GM19043 (cell line): ENCODE data around the gene CYTH4.
"Not testable (repeated sequence)": the region's sequence is repeated elsewhere in the genome, so short reads cannot be mapped to it uniquely, and the experiment has no call there.

Experiments used
- ATAC-seq: cut with Tn5 transposase; IDR thresholded peaks from one replicate; pipeline ENCODE4 v1.9.1; 2021; ENCODE audit warnings: low read depth; ENCODE audit not compliant: unreplicated experiment

The CYTH4 gene

GRCh38 chr22:37248251-37248650 lies 34.1 kb upstream of the CYTH4 start:
- no peak for ATAC-seq

DNA sequence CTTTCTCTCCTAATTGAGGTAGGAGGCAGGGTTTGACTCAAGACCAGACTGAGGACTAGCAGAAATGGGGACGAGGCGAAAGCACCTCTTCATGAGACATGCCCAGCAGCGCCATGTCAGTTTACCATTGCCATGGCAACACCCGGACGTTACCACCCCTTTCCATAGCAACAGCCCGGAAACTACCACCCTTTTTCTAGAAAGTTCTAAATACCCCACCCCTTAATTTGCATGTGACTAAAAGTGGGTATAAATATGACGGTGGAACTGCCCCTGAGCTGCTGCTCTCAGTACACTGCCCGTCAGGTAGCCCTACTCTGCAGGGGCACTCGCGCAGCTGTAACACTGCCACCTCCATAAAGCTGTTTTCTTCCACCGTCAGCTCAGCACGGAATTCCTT lies 32.3 kb upstream of the CYTH4 start:
- ATAC-seq = no peak

- not testable (repeated sequence) for ATAC-seq
Observed at GRCh38 chr22:37251836-37252235, 30.5 kb upstream of the CYTH4 start.

- no peak for ATAC-seq
Observed at GRCh38 chr22:37253126-37253660, 29.1 kb upstream of the CYTH4 start.

GRCh38 chr22:37254209-37254866 lies 28.0 kb upstream of the CYTH4 start:
- no peak for ATAC-seq

GRCh38 chr22:37254867-37255233 lies 27.5 kb upstream of the CYTH4 start:
- ATAC-seq = no peak

GRCh38 chr22:37255558-37256006 lies 26.7 kb upstream of the CYTH4 start:
- no peak for ATAC-seq

DNA sequence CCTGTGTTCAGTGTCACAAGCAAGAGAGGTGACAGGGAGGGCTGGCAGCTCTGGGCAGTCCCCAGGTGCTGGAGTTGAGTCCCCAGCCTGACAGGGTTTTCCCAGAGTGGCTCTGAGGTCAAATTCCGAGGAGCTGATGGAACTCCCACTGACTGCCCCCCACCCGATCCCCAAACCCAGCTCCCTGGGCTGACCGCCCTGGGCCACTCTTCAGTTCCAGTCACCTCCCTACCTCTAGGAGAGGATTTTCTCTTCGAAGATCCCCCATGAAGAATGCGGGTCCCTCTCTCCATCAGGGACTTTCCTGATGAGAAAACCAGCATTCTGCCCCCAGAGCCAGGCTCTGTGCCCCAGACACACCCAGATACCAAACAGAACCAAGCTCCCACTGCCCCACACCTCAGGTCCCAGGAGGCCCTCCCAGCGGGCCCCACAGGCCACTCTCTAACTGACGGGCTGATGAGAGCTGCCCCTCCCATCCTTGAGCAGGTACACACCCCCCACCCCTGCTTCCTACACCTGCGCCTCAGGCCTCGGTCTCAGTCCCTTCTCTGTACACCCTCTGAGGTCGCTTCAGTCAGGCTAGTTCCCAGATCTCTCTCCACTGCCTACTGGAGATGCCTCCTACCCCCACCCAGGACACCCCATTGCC lies 26.1 kb upstream of the CYTH4 start:
- no peak for ATAC-seq

GRCh38 chr22:37258005-37258752 lies 24.1 kb upstream of the CYTH4 start:
- ATAC-seq = no peak

DNA sequence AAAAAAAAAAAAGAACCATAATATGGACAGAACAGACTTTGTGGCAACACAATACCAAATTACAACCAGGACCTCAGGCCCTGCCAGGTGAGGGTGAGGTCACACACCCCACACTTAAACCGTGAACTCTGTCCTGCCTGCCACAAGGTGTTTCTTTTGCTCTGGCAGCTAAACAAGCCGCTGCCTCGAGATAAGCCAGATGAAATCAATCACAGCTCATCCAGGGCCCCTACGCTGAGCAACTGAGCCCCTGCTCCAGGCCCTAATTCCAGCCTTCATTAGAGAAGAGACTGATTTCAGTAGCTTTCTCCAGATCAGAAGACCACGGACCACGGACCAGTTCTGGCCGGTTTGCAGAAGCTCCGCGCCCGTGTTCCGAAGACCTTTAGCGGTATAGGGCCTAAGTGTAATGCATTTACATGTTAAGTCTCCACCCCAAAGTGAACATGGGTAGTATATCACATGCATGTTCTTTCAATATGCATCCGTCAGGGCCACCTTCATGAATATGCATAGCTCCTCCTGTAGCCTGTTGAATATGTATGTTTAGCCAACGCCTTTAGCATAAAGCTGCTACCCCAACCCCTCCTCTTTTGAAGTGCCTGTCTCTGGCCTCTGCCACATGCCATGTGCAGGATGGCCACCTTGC lies 23.4 kb upstream of the CYTH4 start:
- no peak for ATAC-seq

DNA sequence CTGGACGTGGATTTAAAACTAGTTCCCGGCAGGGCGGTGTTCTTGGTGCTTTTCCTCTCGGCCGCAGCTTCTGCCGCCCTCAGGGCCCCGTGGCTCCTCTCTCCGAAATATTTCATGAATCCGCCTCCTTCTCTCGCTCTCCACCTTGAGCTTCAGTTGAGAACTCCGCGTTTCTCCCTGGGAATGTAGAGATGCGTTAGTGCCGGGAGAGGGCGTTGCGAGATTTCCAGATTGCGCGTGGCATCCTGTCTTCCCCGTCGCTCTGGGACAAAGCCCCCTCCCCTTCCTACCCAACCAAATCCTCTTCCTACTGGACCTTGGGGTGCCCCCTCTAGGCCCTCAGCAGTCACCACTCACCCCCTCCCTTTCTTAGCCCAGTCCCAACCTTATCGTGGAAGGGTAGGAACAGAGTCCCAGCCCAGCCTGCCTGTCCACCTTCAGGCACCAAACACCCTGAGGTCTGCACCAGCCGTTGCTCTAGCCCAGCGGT lies 22.7 kb upstream of the CYTH4 start:
- ATAC-seq = no peak

DNA sequence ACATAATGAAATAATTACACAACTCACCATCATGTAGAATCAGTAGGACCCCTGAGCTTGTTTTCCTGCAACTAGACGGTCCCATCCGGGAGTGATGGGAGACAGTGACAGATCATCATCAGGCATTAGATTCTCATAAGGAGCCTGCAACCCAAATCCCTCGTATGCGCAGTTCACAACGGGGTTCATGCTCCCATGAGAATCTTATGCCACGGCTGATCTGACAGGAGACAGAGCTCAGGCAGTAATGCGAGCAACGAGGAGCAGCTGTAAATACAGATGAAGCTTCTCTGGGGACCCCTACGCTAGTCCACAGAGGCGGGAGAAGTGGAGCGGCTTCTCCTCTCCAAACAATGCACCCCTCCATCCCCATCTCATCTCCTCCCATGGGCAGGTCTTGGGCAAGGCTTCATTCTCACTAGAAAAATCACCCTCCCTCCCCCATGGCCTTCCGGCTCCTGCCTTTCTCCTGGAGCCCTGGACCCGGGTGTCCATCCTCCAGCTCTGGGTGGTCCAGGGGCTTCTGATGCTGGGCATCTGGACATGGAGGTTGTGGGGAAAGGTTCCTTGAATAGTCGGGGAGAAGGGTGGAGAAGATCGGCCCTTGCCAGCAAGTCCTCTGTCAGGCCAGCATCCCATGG lies 22.0 kb upstream of the CYTH4 start:
- no peak for ATAC-seq

DNA sequence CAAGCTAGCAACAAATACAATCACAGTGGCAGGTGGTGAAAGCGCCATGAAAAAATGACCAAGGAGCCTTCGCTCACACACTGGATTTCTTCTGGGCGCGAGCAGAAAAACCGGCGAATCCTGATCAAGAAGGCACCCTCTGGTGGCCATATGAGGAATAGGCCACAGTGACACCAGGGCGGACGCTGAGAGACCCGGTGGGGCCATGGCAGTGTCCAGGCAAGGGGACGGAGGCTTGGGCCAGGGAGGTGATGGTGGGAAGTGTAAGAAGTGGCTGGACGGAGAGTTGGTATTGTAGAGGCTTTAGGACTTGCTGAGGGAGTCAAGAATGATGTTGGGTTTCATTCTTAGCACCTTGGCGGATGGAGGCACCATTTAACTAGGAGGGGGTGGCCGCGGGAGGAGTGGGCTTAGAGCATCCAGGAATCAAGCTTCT lies 21.4 kb upstream of the CYTH4 start:
- ATAC-seq = no peak

GRCh38 chr22:37262346-37262745 lies 20.0 kb upstream of the CYTH4 start:
- ATAC-seq = no peak

DNA sequence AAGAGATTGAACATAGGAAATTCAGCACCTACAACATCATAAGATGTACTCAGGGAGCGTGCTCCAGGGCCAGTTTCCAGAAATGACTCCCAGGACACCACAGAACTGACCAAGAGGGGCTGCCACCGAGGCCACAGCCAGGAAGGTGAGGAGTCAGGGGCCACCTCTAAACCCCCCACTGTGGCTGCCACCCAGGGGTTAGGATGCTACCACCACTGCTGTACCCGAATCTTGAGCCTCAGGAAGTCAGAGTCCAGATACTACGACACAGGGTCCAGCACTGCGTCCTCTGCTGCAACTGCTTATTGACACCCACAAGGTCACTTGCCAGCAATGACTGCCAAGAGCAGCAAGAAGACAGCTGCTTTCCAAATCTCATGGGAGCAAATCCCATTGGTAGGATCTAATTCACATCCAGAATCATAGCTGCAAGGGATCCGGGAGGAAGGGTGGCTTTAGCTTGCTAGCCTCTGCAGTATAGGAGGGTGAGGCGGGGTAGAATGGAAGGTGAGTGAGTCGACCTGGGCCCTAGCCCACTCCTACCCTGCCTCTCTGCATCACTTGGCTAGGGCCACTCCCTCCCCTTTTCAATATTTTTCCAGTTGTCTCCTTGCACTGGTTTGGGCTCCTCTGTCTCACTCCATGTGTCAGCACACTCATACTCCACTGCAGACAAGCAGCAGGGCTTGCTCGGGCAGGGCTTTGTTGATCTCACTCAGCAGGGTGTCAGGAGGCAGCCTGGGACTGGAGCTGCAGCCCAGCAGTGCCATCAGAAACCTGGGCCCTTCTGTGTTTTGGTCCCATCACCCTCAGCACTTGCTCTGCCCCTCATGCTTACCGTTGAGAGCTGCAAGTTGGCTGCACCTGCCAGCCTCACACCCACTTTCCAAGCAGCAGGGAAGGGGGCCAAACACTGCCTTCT lies 18.1 kb upstream of the CYTH4 start:
- ATAC-seq = no peak

GRCh38 chr22:37266581-37267134 lies 15.7 kb upstream of the CYTH4 start:
- ATAC-seq = no peak

GRCh38 chr22:37267135-37267587 lies 15.1 kb upstream of the CYTH4 start:
- ATAC-seq = no peak

GRCh38 chr22:37267661-37268413 lies 14.5 kb upstream of the CYTH4 start:
- ATAC-seq = no peak
